ENCODE measurements around the gene SH3GL1. TPM values are rescaled to one million over a fixed set of nuclear protein-coding genes. Genes with fewer than 3 reads are reported as not detected.
A peak's percentile ranks its signal among the peaks of the same experiment; 100 is the strongest.

SH3GL1 gene
- total RNA-seq, 2 experiments from 2014 or later: 62.1 to 64.0 TPM

- DNase-seq: no peak
- peaks cover 79% of the 10 kb centered on the region for H3K4me1 Mint-ChIP-seq
- peaks cover 15% of the 10 kb centered on the region for H3K36me3 Mint-ChIP-seq (ENCODE audit: low read depth)
- ChIA-PET POLR2A (interaction anchor here (1.2 to 1.9 kb wide), 2 partner anchors 13 to 18 kb away, joined by 4 to 7 read pairs; no protein-coding TSS in a partner anchor), CTCF (interaction anchor here (0.9 to 1.1 kb wide), 2 partner anchors 20 to 27 kb away, joined by 4 to 5 read pairs; partner anchors contain the start of gene CHAF1A)
- H3K27ac Mint-ChIP-seq: peak overlapping the region; percentile 52
- H3K4me3 Mint-ChIP-seq: no peak overlapping the region
- H3K9me3 Mint-ChIP-seq: no peaks in the 10 kb centered on the region
- no peaks in the 10 kb centered on the region for H3K27me3 Mint-ChIP-seq
These were observed 25.0 kb downstream of the SH3GL1 start for GRCh38 chr19:4375164-4376027.

- Mint-ChIP-seq H3K27ac (no peak overlapping the region), H3K36me3 (ENCODE audit: low read depth) (peaks cover 14% of the 10 kb centered on the region), H3K4me3 (no peak overlapping the region), H3K4me1 (peaks cover 79% of the 10 kb centered on the region), H3K9me3 (no peaks in the 10 kb centered on the region), H3K27me3 (no peaks in the 10 kb centered on the region)
- ChIA-PET POLR2A (interaction anchor here (1.0 to 1.9 kb wide), 2 partner anchors 14 to 28 kb away, joined by 3 to 7 read pairs; partner anchors contain the start of gene CHAF1A), CTCF (interaction anchor here (0.9 to 1.1 kb wide), 2 partner anchors 20 to 28 kb away, joined by 4 to 5 read pairs; partner anchors contain the start of gene CHAF1A)
- no peak for DNase-seq
These were observed 25.7 kb downstream of the SH3GL1 start for GRCh38 chr19:4374498-4375163.

DNA sequence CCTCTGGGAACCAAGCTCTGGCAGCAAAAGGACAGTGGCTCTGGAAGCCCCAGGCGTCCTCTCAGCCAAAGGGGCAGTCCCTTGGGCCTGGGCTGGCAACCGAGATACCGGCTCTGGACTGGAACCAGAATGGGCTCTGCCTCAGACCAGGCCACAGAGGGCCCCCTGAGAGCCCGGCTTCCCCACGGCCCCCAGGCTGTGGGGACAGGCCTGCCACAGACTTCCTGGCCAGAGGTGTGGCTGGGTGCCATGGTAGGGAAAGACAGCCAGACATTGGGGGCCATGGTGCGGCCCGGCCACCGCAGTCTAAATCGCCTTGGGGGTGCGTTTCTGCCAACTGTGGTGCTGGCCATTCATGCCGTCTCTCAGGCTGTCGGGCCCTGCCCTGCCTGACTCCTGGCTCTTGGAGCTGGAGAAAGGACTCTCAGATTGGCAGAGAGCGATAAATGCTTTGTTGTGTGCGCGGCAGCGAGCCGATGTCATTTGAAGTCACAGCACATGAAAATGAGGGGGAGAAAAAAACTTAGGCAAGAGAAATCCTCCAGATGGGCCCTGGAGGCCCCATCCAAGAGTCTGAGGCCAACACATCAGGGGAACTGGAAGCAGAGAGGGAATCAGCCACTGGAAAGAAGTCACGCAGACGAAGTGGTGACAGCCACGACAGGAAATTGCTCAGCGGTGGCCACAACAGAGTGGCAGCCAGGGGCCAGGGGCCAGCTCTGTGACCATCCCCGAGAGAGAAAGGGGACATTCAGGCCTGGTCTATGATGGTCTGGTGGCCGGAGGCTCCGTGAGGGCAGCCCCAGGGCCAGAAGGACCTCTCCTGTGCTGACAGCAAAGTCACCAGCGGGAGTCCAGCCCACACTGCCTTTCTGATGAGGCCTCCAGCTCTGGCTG is 26.5 kb downstream of the SH3GL1 start:
- no peaks in the 10 kb centered on the region for H3K27me3 Mint-ChIP-seq
- H3K4me3 Mint-ChIP-seq: no peak overlapping the region
- no peaks in the 10 kb centered on the region for H3K9me3 Mint-ChIP-seq
- no peak for DNase-seq
- CTCF ChIA-PET: no interaction called here
- POLR2A ChIA-PET: interaction anchor here (1.0 kb wide), 1 partner anchor 28 kb away, joined by 3 read pairs; the partner anchor contains the start of gene CHAF1A
- peak overlapping the region; percentile 61 for H3K27ac Mint-ChIP-seq
- peaks cover 77% of the 10 kb centered on the region for H3K4me1 Mint-ChIP-seq
- peaks cover 11% of the 10 kb centered on the region for H3K36me3 Mint-ChIP-seq (ENCODE audit: low read depth)

GRCh38 chr19:4373013-4373367 is 27.4 kb downstream of the SH3GL1 start:
- H3K9me3 Mint-ChIP-seq: no peaks in the 10 kb centered on the region
- DNase-seq: no peak
- H3K36me3 Mint-ChIP-seq (ENCODE audit: low read depth): peaks cover 11% of the 10 kb centered on the region
- H3K27me3 Mint-ChIP-seq: no peaks in the 10 kb centered on the region
- H3K4me3 Mint-ChIP-seq: no peak overlapping the region
- ChIA-PET POLR2A (no interaction called here), CTCF (interaction anchor here (1.1 kb wide), 1 partner anchor 20 kb away, joined by 4 read pairs; no protein-coding TSS in a partner anchor)
- peaks cover 81% of the 10 kb centered on the region for H3K4me1 Mint-ChIP-seq
- H3K27ac Mint-ChIP-seq: no peak overlapping the region

- Mint-ChIP-seq H3K9me3 (no peaks in the 10 kb centered on the region), H3K36me3 (ENCODE audit: low read depth) (peaks cover 11% of the 10 kb centered on the region), H3K27me3 (no peaks in the 10 kb centered on the region), H3K4me1 (peaks cover 81% of the 10 kb centered on the region), H3K4me3 (no peak overlapping the region), H3K27ac (peak overlapping the region; percentile 45)
- POLR2A ChIA-PET: no interaction called here
- CTCF ChIA-PET: interaction anchor here (0.9 to 1.1 kb wide), 3 partner anchors 20 to 28 kb away, joined by 3 to 4 read pairs (median 3); partner anchors contain the start of gene SH3GL1
- no peak for DNase-seq
These were observed 28.0 kb downstream of the SH3GL1 start for GRCh38 chr19:4372165-4373012.

- peak overlapping the region; percentile 97 for H3K27ac Mint-ChIP-seq
- H3K36me3 Mint-ChIP-seq (ENCODE audit: low read depth): peaks cover 11% of the 10 kb centered on the region
- no peak overlapping the region for H3K4me3 Mint-ChIP-seq
- POLR2A ChIA-PET: interaction anchor here (1.4 to 1.7 kb wide), 2 partner anchors 20 to 29 kb away, joined by 6 to 16 read pairs; partner anchors contain the start of gene SH3GL1
- DNase-seq: no peak
- peaks cover 76% of the 10 kb centered on the region for H3K4me1 Mint-ChIP-seq
- CTCF ChIA-PET: interaction anchor here (0.9 to 2.0 kb wide), 4 partner anchors 19 to 29 kb away, joined by 3 to 8 read pairs (median 4); partner anchors contain the start of gene SH3GL1
- H3K9me3 Mint-ChIP-seq: no peaks in the 10 kb centered on the region
- no peaks in the 10 kb centered on the region for H3K27me3 Mint-ChIP-seq
These were observed 28.8 kb downstream of the SH3GL1 start for GRCh38 chr19:4371247-4372164.

GRCh38 chr19:4370418-4371041 is 29.8 kb downstream of the SH3GL1 start:
- Mint-ChIP-seq H3K27ac (peak overlapping the region; percentile 97), H3K36me3 (ENCODE audit: low read depth) (peaks cover 14% of the 10 kb centered on the region), H3K9me3 (no peaks in the 10 kb centered on the region), H3K4me3 (peak overlapping the region; percentile 73), H3K4me1 (peaks cover 67% of the 10 kb centered on the region), H3K27me3 (no peaks in the 10 kb centered on the region)
- ChIA-PET CTCF (interaction anchor here (0.6 to 2.9 kb wide), 9 partner anchors 9 to 104 kb away, joined by 4 to 36 read pairs (median 6); partner anchors contain the start of genes CHAF1A, MPND and SH3GL1), POLR2A (interaction anchor here (0.6 to 2.6 kb wide), 17 partner anchors 8 to 124 kb away, joined by 3 to 20 read pairs (median 6); partner anchors contain the start of genes CHAF1A, MPND, SH3GL1 and YJU2)
- no peak for DNase-seq

DNA sequence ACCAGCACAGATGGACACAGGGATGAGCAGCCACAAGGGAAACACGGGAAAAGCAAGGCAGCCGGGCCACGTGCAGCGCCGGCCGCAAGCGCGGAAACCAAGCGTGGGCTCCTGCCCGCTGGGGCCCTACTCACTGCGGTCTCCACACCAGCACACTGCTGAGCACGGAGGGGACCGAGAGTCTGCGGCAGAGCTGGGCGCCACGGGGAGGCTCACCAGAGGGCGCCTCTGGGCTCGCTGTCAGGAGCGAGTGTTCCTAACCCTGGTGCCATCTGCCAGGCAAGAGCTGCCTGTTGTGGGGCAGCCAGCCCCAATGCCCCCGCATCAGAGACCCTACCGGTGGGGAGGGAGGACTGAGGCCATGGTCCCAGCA is 30.5 kb downstream of the SH3GL1 start:
- Mint-ChIP-seq H3K27ac (peak overlapping the region; percentile 97), H3K27me3 (no peaks in the 10 kb centered on the region), H3K4me1 (peaks cover 61% of the 10 kb centered on the region), H3K36me3 (ENCODE audit: low read depth) (peaks cover 14% of the 10 kb centered on the region), H3K4me3 (peak overlapping the region; percentile 73), H3K9me3 (no peaks in the 10 kb centered on the region)
- DNase-seq: peak; percentile 82
- ChIA-PET POLR2A (interaction anchor here (0.6 to 2.6 kb wide), 18 partner anchors 9 to 123 kb away, joined by 3 to 20 read pairs (median 6); partner anchors contain the start of genes CHAF1A, MPND, SH3GL1 and YJU2), CTCF (interaction anchor here (0.5 to 2.9 kb wide), 10 partner anchors 9 to 380 kb away, joined by 4 to 36 read pairs (median 6); partner anchors contain the start of genes CHAF1A, MPND and SH3GL1)

DNA sequence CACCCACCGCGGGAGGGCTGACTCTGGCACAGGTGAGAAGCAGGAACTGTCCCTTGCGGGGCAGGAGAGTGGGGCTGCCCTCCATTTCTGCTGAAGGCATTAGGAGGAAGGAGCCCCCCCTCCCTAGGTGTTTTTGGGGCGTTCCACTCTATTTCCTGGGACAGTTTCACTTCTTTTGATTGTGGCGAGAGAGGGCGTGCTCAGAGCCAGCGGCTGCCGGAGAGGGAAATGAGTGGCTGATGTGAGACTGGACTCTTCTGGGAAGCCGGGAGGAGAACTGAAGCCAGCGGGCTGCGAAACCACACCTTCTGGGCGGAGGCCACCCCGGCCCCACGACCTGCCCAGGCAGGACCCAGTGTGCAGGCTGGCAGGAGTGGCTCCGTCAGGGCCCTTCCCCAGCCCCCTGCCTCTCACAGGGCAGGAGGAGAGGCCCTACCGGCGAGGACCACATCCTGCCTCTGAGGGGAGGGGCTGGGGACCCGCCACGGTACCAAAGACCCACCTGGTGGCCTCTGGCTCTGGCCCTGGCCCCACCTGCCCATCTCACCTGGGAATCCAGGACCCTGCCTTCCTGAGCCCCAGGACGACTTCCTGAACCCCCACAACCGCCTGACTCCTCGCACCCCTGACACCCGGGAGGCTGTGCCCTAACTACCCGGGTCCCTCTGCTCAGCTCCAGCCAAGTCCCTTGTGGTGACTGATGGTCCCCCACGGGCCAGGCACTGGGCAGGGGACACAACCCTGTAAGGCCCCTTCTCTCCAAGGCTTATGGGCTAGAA is 31.0 kb downstream of the SH3GL1 start:
- H3K27me3 Mint-ChIP-seq: no peaks in the 10 kb centered on the region
- H3K27ac Mint-ChIP-seq: peak overlapping the region; percentile 97
- H3K4me3 Mint-ChIP-seq: peak overlapping the region; percentile 73
- ChIA-PET CTCF (interaction anchor here (0.5 to 2.9 kb wide), 11 partner anchors 10 to 379 kb away, joined by 3 to 36 read pairs (median 5); partner anchors contain the start of genes CHAF1A, MPND and SH3GL1), POLR2A (interaction anchor here (0.7 to 2.6 kb wide), 18 partner anchors 9 to 122 kb away, joined by 3 to 20 read pairs (median 6); partner anchors contain the start of genes CHAF1A, MPND, SH3GL1 and YJU2)
- H3K9me3 Mint-ChIP-seq: no peaks in the 10 kb centered on the region
- H3K36me3 Mint-ChIP-seq (ENCODE audit: low read depth): peaks cover 14% of the 10 kb centered on the region
- DNase-seq: peak; percentile 87
- H3K4me1 Mint-ChIP-seq: peaks cover 61% of the 10 kb centered on the region
